Stimulated activated naive CD8-positive, alpha-beta T cell treated with anti-CD3 and anti-CD28 coated beads, Interleukin-15, amount 100 ng/mL, for 72 hours (primary cell): ENCODE data around the gene MANF.
A peak's percentile ranks its signal among the peaks of the same experiment; 100 is the strongest.
"Not testable (repeated sequence)": the region's sequence is repeated elsewhere in the genome, so short reads cannot be mapped to it uniquely, and the experiment has no call there.

Experiments
- ATAC-seq: fragments of 150-1000 bp; cut with Tn5 transposase; 2 replicates; pipeline ENCODE4 v1.10.0; 2021; ENCODE audit warnings: mild to moderate bottlenecking, moderate library complexity
- DNase-seq, 2 donors: peaks; one replicate each; pipeline ENCODE4 v3.0.0; 2021 to 2022
- H3K27ac Mint-ChIP-seq, 2 donors: one replicate each; pipeline ENCODE4 v1.8.0; 2022; ENCODE audit warnings: mild to moderate bottlenecking in 2 of 2, mixed read lengths in 2 of 2, moderate library complexity in 2 of 2
- H3K27me3 Mint-ChIP-seq: one replicate; pipeline ENCODE4 v1.8.0; 2022; ENCODE audit warnings: mixed read lengths
- H3K4me1 Mint-ChIP-seq: one replicate; pipeline ENCODE4 v1.8.0; 2022; ENCODE audit warnings: mild to moderate bottlenecking, mixed read lengths
- H3K4me3 Mint-ChIP-seq, 2 donors: one replicate each; pipeline ENCODE4 v1.8.0; 2022; ENCODE audit warnings: mild to moderate bottlenecking in 2 of 2, mixed read lengths in 2 of 2, moderate library complexity in 1 of 2
- H3K9me3 Mint-ChIP-seq, 2 donors: one replicate each; pipeline ENCODE4 v1.8.0; 2022; ENCODE audit warnings: mixed read lengths in 2 of 2

Gene MANF

GRCh38 chr3:51382076-51382745, 2.9 kb upstream of the MANF start:
- no peak overlapping the region for H3K27ac Mint-ChIP-seq
- no peak for ATAC-seq
- H3K27me3 Mint-ChIP-seq = no peaks in the 10 kb centered on the region

GRCh38 chr3:51382947-51383578, 2.0 kb upstream of the MANF start:
- Mint-ChIP-seq H3K27ac (peak overlapping the region; percentile 99), H3K27me3 (no peaks in the 10 kb centered on the region), H3K4me1 (peaks cover 57% of the 10 kb centered on the region), H3K9me3 (no peaks in the 10 kb centered on the region), H3K4me3 (peak overlapping the region; percentile 92 to 98)
- ATAC-seq = no peak
- DNase-seq = peak in 1 of 2 donors; percentile 8

More at GRCh38 chr3:51382076-51382745, 2.9 kb upstream of the MANF start:
- Mint-ChIP-seq H3K9me3 (no peaks in the 10 kb centered on the region), H3K4me3 (no peak overlapping the region), H3K4me1 (peaks cover 48% of the 10 kb centered on the region)
- DNase-seq = peak in 1 of 2 donors; percentile 5

- H3K9me3 Mint-ChIP-seq = no peaks in the 10 kb centered on the region
- peak overlapping the region; percentile 92 to 98 for H3K4me3 Mint-ChIP-seq
- H3K4me1 Mint-ChIP-seq = peaks cover 65% of the 10 kb centered on the region
- no peaks in the 10 kb centered on the region for H3K27me3 Mint-ChIP-seq
- peak; percentile 25 for ATAC-seq
- peak overlapping the region; percentile 99 for H3K27ac Mint-ChIP-seq
- DNase-seq = peak; percentile 21 to 33
These were observed 901 bp upstream of the MANF start for GRCh38 chr3:51384055-51384725.

- H3K4me3 Mint-ChIP-seq = peak overlapping the region; percentile 92 to 98
- peaks cover 68% of the 10 kb centered on the region for H3K4me1 Mint-ChIP-seq
- H3K27me3 Mint-ChIP-seq = no peaks in the 10 kb centered on the region
- ATAC-seq = no peak
- peak overlapping the region; percentile 99 for H3K27ac Mint-ChIP-seq
- H3K9me3 Mint-ChIP-seq = no peaks in the 10 kb centered on the region
- no peak for DNase-seq
These were observed 565 bp downstream of the MANF start for GRCh38 chr3:51385621-51386091.

- DNase-seq = peak in 1 of 2 donors; percentile 6
- H3K4me3 Mint-ChIP-seq = peak overlapping the region; percentile 92 to 98
- H3K27ac Mint-ChIP-seq = peak overlapping the region; percentile 99
- ATAC-seq = no peak
- H3K27me3 Mint-ChIP-seq = no peaks in the 10 kb centered on the region
- no peaks in the 10 kb centered on the region for H3K9me3 Mint-ChIP-seq
- H3K4me1 Mint-ChIP-seq = peaks cover 69% of the 10 kb centered on the region
These were observed 1.2 kb downstream of the MANF start for GRCh38 chr3:51386159-51386851.

GRCh38 chr3:51386852-51387229, 1.8 kb downstream of the MANF start:
- peak overlapping the region; percentile 92 to 98 for H3K4me3 Mint-ChIP-seq
- H3K4me1 Mint-ChIP-seq = peaks cover 69% of the 10 kb centered on the region
- no peaks in the 10 kb centered on the region for H3K9me3 Mint-ChIP-seq
- peak overlapping the region in 1 of 2 donors; percentile 99 for H3K27ac Mint-ChIP-seq
- ATAC-seq (no peak), DNase-seq (no peak)
- no peaks in the 10 kb centered on the region for H3K27me3 Mint-ChIP-seq

- Mint-ChIP-seq H3K4me1 (peaks cover 71% of the 10 kb centered on the region), H3K27ac (peak overlapping the region in 1 of 2 donors; percentile 30)
- not testable (repeated sequence) for DNase-seq
These were observed 2.2 kb downstream of the MANF start for GRCh38 chr3:51387281-51387680.

GRCh38 chr3:51388286-51389029, 3.4 kb downstream of the MANF start:
- Mint-ChIP-seq H3K27me3 (no peaks in the 10 kb centered on the region), H3K4me1 (peaks cover 76% of the 10 kb centered on the region), H3K9me3 (no peaks in the 10 kb centered on the region), H3K4me3 (no peak overlapping the region), H3K27ac (no peak overlapping the region)
- ATAC-seq = no peak
- no peak for DNase-seq

More at GRCh38 chr3:51387281-51387680, 2.2 kb downstream of the MANF start:
- H3K9me3 Mint-ChIP-seq, ATAC-seq, H3K27me3 Mint-ChIP-seq: not testable (repeated sequence)
- peak overlapping the region; percentile 92 to 98 for H3K4me3 Mint-ChIP-seq

- peak overlapping the region; percentile 30 to 49 for H3K27ac Mint-ChIP-seq
- peak; percentile 49 to 61 for DNase-seq
- no peaks in the 10 kb centered on the region for H3K27me3 Mint-ChIP-seq
- ATAC-seq = no peak
- H3K4me3 Mint-ChIP-seq = no peak overlapping the region
- peaks cover 78% of the 10 kb centered on the region for H3K4me1 Mint-ChIP-seq
- H3K9me3 Mint-ChIP-seq = no peaks in the 10 kb centered on the region
These were observed 4.5 kb downstream of the MANF start for GRCh38 chr3:51389423-51390183.

- Mint-ChIP-seq H3K4me1 (peaks cover 86% of the 10 kb centered on the region), H3K27ac (peak overlapping the region in 1 of 2 donors; percentile 42), H3K4me3 (peak overlapping the region; percentile 66 to 79), H3K9me3 (no peaks in the 10 kb centered on the region), H3K27me3 (no peaks in the 10 kb centered on the region)
- ATAC-seq (peak; percentile 29), DNase-seq (peak in 1 of 2 donors; percentile 15)
These were observed 5.4 kb downstream of the MANF start for GRCh38 chr3:51390246-51391074.

- H3K4me3 Mint-ChIP-seq = peak within 1 kb of the TSS; percentile 82 to 86
- H3K27ac Mint-ChIP-seq = peak within 1 kb of the TSS; percentile 96 to 97
- peaks cover 83% of the 10 kb centered on the region for H3K4me1 Mint-ChIP-seq
- ATAC-seq = peak; percentile 95
- no peaks in the 10 kb centered on the region for H3K27me3 Mint-ChIP-seq
- no peaks in the 10 kb centered on the region for H3K9me3 Mint-ChIP-seq
- peak; percentile 97 to 98 for DNase-seq
These were observed 6.0 kb downstream of the MANF start, which contains the start of gene RBM15B for GRCh38 chr3:51391075-51391565. Gene RBM15B, plus strand, starts transcription at chr3:51391285. Its CDS starts 115 bp downstream, at chr3:51391400.

GRCh38 chr3:51391566-51392354, 6.7 kb downstream of the MANF start:
- Mint-ChIP-seq H3K4me3 (peak overlapping the region; percentile 82 to 86), H3K4me1 (peaks cover 83% of the 10 kb centered on the region), H3K27me3 (no peaks in the 10 kb centered on the region), H3K9me3 (no peaks in the 10 kb centered on the region), H3K27ac (peak overlapping the region; percentile 96 to 97)
- ATAC-seq (peak; percentile 18), DNase-seq (peak; percentile 51 to 55)
